ENCODE measurements around the gene ATXN7. TPM values are rescaled to one million over a fixed set of nuclear protein-coding genes. Genes with fewer than 3 reads are reported as not detected.

ATXN7 gene
- polyA plus RNA-seq, 1 experiment: 10.7 TPM

- TF ChIP-seq CTCF (IDR thresholded peaks at IDR 0.05; ENCODE audit: low read depth, low read length): no peak
- ChIA-PET CTCF (interaction anchor here (0.7 kb wide), 1 partner anchor 19 kb away, joined by 4 read pairs; no protein-coding TSS in a partner anchor), POLR2A (no interaction called here)
- DNase-seq (ENCODE audit: low read depth, low spot score): no peak
- no peaks in the 10 kb centered on the region for H3K9me3 ChIP-seq (ENCODE audit: control insufficient read depth, insufficient read depth, low read length)
- no peak overlapping the region for H3K27ac ChIP-seq (ENCODE audit: low read depth, low read length)
- no peak overlapping the region for H3K4me3 ChIP-seq (ENCODE audit: low read depth, low read length)
- H3K27me3 ChIP-seq (ENCODE audit: control insufficient read depth, insufficient read depth, low read length): no peaks in the 10 kb centered on the region
Measured at GRCh38 chr3:63869940-63870614, 6.4 kb downstream of the ATXN7 start.

- no peak for DNase-seq (ENCODE audit: low read depth, low spot score)
- no peaks in the 10 kb centered on the region for H3K27me3 ChIP-seq (ENCODE audit: control insufficient read depth, insufficient read depth, low read length)
- H3K9me3 ChIP-seq (ENCODE audit: control insufficient read depth, insufficient read depth, low read length): no peaks in the 10 kb centered on the region
- TF ChIP-seq CTCF (IDR thresholded peaks at IDR 0.05; ENCODE audit: low read depth, low read length): no peak
- ChIA-PET POLR2A (no interaction called here), CTCF (interaction anchor here (0.7 kb wide), 1 partner anchor 18 kb away, joined by 4 read pairs; no protein-coding TSS in a partner anchor)
- H3K4me3 ChIP-seq (ENCODE audit: low read depth, low read length): no peak overlapping the region
- no peak overlapping the region for H3K27ac ChIP-seq (ENCODE audit: low read depth, low read length)
Measured at GRCh38 chr3:63870615-63871005, 6.9 kb downstream of the ATXN7 start.

- ChIA-PET POLR2A (interaction anchor here (0.6 to 0.7 kb wide), 2 partner anchors 31 to 112 kb away, joined by 4 read pairs; no protein-coding TSS in a partner anchor), CTCF (interaction anchor here (0.6 kb wide), 1 partner anchor 13 kb away, joined by 3 read pairs; no protein-coding TSS in a partner anchor)
- Histone ChIP-seq H3K4me3 (ENCODE audit: low read depth, low read length) (no peak overlapping the region), H3K27ac (ENCODE audit: low read depth, low read length) (no peak overlapping the region), H3K27me3 (ENCODE audit: control insufficient read depth, insufficient read depth, low read length) (no peaks in the 10 kb centered on the region), H3K9me3 (ENCODE audit: control insufficient read depth, insufficient read depth, low read length) (no peaks in the 10 kb centered on the region)
- peak; percentile 39 for DNase-seq (ENCODE audit: low read depth, low spot score)
- no peak for TF ChIP-seq CTCF (IDR thresholded peaks at IDR 0.05; ENCODE audit: low read depth, low read length)
Measured at GRCh38 chr3:63872135-63872924, 8.7 kb downstream of the ATXN7 start.

GRCh38 chr3:63874769-63875168, 11.1 kb downstream of the ATXN7 start:
- no peak for DNase-seq (ENCODE audit: low read depth, low spot score)

More at GRCh38 chr3:63874769-63875168, 11.1 kb downstream of the ATXN7 start:
- ChIA-PET CTCF (interaction anchor here (1.0 kb wide), 1 partner anchor 33 kb away, joined by 3 read pairs; no protein-coding TSS in a partner anchor), POLR2A (no interaction called here)
- H3K4me3 ChIP-seq (ENCODE audit: low read depth, low read length): no peak overlapping the region
- H3K27ac ChIP-seq (ENCODE audit: low read depth, low read length): no peak overlapping the region
- no peak for TF ChIP-seq CTCF (IDR thresholded peaks at IDR 0.05; ENCODE audit: low read depth, low read length)
- H3K27me3 ChIP-seq (ENCODE audit: control insufficient read depth, insufficient read depth, low read length): no peaks in the 10 kb centered on the region
- no peaks in the 10 kb centered on the region for H3K9me3 ChIP-seq (ENCODE audit: control insufficient read depth, insufficient read depth, low read length)

Measured in AG04450 (cell line).